Breast epithelium (tissue), 4 donors: ENCODE measurements around the gene RCAN3. TPM values are rescaled to one million over a fixed set of nuclear protein-coding genes. Genes with fewer than 3 reads are reported as not detected.
A peak's percentile ranks its signal among the peaks of the same experiment; 100 is the strongest.

Source experiments
- DNase-seq, 2 donors: peaks; one replicate each; pipeline ENCODE4 v3.0.0-alpha.2; 2019; ENCODE audit warnings: low spot score in 2 of 2
- H3K27ac ChIP-seq, 2 donors: fragments of 200-600 bp; sonication (generic) in 1 of 2; one replicate each; pipeline ENCODE4 v1.5.1; 2016 to 2019; ENCODE audit warnings: mild to moderate bottlenecking in 1 of 2
- H3K27me3 ChIP-seq, 2 donors: fragments of 200-600 bp; sonication (generic) in 1 of 2; one replicate each; pipeline versions ENCODE4 v1.5.1 to v1.6.0; 2017 to 2019; ENCODE audit warnings: control low read depth in 1 of 2, mild to moderate bottlenecking in 1 of 2
- H3K36me3 ChIP-seq: fragments of 200-600 bp; one replicate; pipeline ENCODE4 v1.5.1; 2019
- H3K4me1 ChIP-seq, 2 donors: fragments of 200-600 bp; sonication (generic); one replicate each; pipeline ENCODE4 v1.5.1; 2016 to 2019; ENCODE audit warnings: control low read depth in 1 of 2
- H3K4me3 ChIP-seq, 3 donors: fragments of 200-600 bp; sonication (generic); 1 replicate in 2 of 3; 2 replicates in 1 of 3; pipeline ENCODE4 v1.5.1; 2016 to 2019; ENCODE audit warnings: mild to moderate bottlenecking in 3 of 3, moderate library complexity in 2 of 3
- H3K9me3 ChIP-seq, 2 donors: fragments of 200-600 bp; sonication (generic) in 1 of 2; one replicate each; pipeline ENCODE4 v1.5.1; 2016 to 2019; ENCODE audit warnings: control low read depth in 1 of 2
- CTCF ChIP-seq, 3 donors: fragments of 450-650 bp; IDR thresholded peaks; one replicate each; pipeline ENCODE4 v1.5.1; 2016 to 2017; ENCODE audit warnings: antibody characterized with exemption in 3 of 3, mild to moderate bottlenecking in 3 of 3, moderate library complexity in 3 of 3
- POLR2A ChIP-seq: fragments of 450-650 bp; IDR thresholded peaks from one replicate; pipeline ENCODE4 v1.6.1; 2016; ENCODE audit warnings: antibody characterized with exemption, mild to moderate bottlenecking, moderate library complexity
- POLR2AphosphoS5 ChIP-seq, 3 donors: sonication (generic); formaldehyde crosslinking; IDR thresholded peaks; one replicate each; pipeline ENCODE4 v1.6.1; 2017; ENCODE audit warnings: antibody characterized with exemption in 3 of 3
- intact Hi-C: fragments of 100-400 bp; cut with DNase I; formaldehyde crosslinking; loops from one replicate; pipeline ENCODE4 v1.15.1; 2023; ENCODE audit warnings: low total_unique reads
- total RNA-seq, 3 donors: library from RNA; depleted of rRNA; stranded (reverse); fragments of >200 nt; gene quantifications; one replicate each; pipeline ENCODE4 v1.1.0, GENCODE V29; 2016

The RCAN3 gene
- total RNA-seq, 3 donors from 2014 or later = 5.0 to 22.7 (median 8.8) TPM

- no peak overlapping the region for H3K4me3 ChIP-seq
- no peaks in the 10 kb centered on the region for H3K27me3 ChIP-seq
- intact Hi-C loops = no loop called here
- H3K36me3 ChIP-seq = no peaks in the 10 kb centered on the region
- no peak for DNase-seq
- H3K9me3 ChIP-seq = no peaks in the 10 kb centered on the region
- peaks cover 0 to 6% of the 10 kb centered on the region in 2 donors for H3K4me1 ChIP-seq
- H3K27ac ChIP-seq = peak overlapping the region in 1 of 2 donors; percentile 89
- TF ChIP-seq CTCF (IDR thresholded peaks at IDR 0.05) = no peak
- no peak for TF ChIP-seq POLR2A
- no peak for TF ChIP-seq POLR2AphosphoS5 (IDR thresholded peaks at IDR 0.05)
Observed at GRCh38 chr1:24566236-24566867, 63.7 kb downstream of the RCAN3 start.

- intact Hi-C loops = no loop called here
- peaks cover 0 to under 1% of the 10 kb centered on the region in 2 donors for H3K4me1 ChIP-seq
- no peaks in the 10 kb centered on the region for H3K27me3 ChIP-seq
- H3K9me3 ChIP-seq = no peaks in the 10 kb centered on the region
- H3K27ac ChIP-seq = peak overlapping the region; percentile 68 to 89
- no peak overlapping the region for H3K4me3 ChIP-seq
- H3K36me3 ChIP-seq = no peaks in the 10 kb centered on the region
- TF ChIP-seq CTCF (IDR thresholded peaks at IDR 0.05) (peak; percentile 22 to 65 (median 29)), POLR2AphosphoS5 (IDR thresholded peaks at IDR 0.05) (peak in 2 of 3 donors; percentile 44 to 62), POLR2A (no peak)
- peak; percentile 90 to 94 for DNase-seq
Observed at GRCh38 chr1:24567792-24568388, 65.3 kb downstream of the RCAN3 start.

- H3K9me3 ChIP-seq = no peaks in the 10 kb centered on the region
- intact Hi-C loops = no loop called here
- DNase-seq = no peak
- no peak overlapping the region for H3K4me3 ChIP-seq
- H3K4me1 ChIP-seq = no peaks in the 10 kb centered on the region
- TF ChIP-seq POLR2AphosphoS5 (IDR thresholded peaks at IDR 0.05) = no peak
- TF ChIP-seq CTCF (IDR thresholded peaks at IDR 0.05) = no peak
- no peak for TF ChIP-seq POLR2A
- no peaks in the 10 kb centered on the region for H3K36me3 ChIP-seq
- no peaks in the 10 kb centered on the region for H3K27me3 ChIP-seq
- H3K27ac ChIP-seq = peak overlapping the region; percentile 68 to 89
Observed at GRCh38 chr1:24568475-24568874, 65.8 kb downstream of the RCAN3 start.

- no peaks in the 10 kb centered on the region for H3K9me3 ChIP-seq
- intact Hi-C loops = loop anchor here (10.0 kb wide), 1 partner anchor 54 kb away; no protein-coding TSS in a partner anchor
- no peak for TF ChIP-seq POLR2AphosphoS5 (IDR thresholded peaks at IDR 0.05)
- no peak for TF ChIP-seq CTCF (IDR thresholded peaks at IDR 0.05)
- no peak for TF ChIP-seq POLR2A
- no peak for DNase-seq
- H3K27ac ChIP-seq = no peak overlapping the region
- no peaks in the 10 kb centered on the region for H3K36me3 ChIP-seq
- no peak overlapping the region for H3K4me3 ChIP-seq
- H3K27me3 ChIP-seq = no peaks in the 10 kb centered on the region
- H3K4me1 ChIP-seq = no peaks in the 10 kb centered on the region
Observed at GRCh38 chr1:24570265-24571125, 67.9 kb downstream of the RCAN3 start.
